Measurements from ENCODE around the gene FAM89A. TPM values are rescaled to one million over a fixed set of nuclear protein-coding genes. Genes with fewer than 3 reads are reported as not detected.

The FAM89A gene
- total RNA-seq, 2 experiments from 2014 or later, result 5.6 to 9.7 TPM

- H3K4me3 ChIP-seq (ENCODE audit: low read depth, low read length, poor library complexity, severe bottlenecking), result peak overlapping the region; percentile 74
- no peak overlapping the region for H3K27ac ChIP-seq (ENCODE audit: low read depth, low read length, poor library complexity, severe bottlenecking)
- H3K4me1 ChIP-seq (ENCODE audit: insufficient read depth, low read length, poor library complexity, severe bottlenecking), result peaks cover 4% of the 10 kb centered on the region
- H3K9me3 ChIP-seq (ENCODE audit: low read length), result no peaks in the 10 kb centered on the region
- BruUV-seq (replicated peaks), result no TSS peak
- no peaks in the 10 kb centered on the region for H3K36me3 ChIP-seq (ENCODE audit: insufficient read depth, low read length)
- POLR2A ChIA-PET, result interaction anchor here (0.6 kb wide), 1 partner anchor 18 kb away, joined by 8 read pairs; no protein-coding TSS in a partner anchor
- intact Hi-C loops (cut with micrococcal nuclease; ENCODE audit: unreplicated experiment), result no loop called here
- peak overlapping the region; percentile 64 for H3K4me2 ChIP-seq (ENCODE audit: low read length)
- CTCF ChIA-PET (ENCODE audit: unreplicated experiment), result interaction anchor here (0.7 to 0.8 kb wide), 2 partner anchors 70 to 146 kb away, joined by 3 to 5 read pairs; no protein-coding TSS in a partner anchor
- H2AFZ ChIP-seq (ENCODE audit: low read length), result peak overlapping the region; percentile 23; the same call in 1 of the 2 replicates
- 0 out of 2 replicates have a peak, but pooled peaks cover 4% of the 10 kb centered on the region for H4K20me1 ChIP-seq (ENCODE audit: insufficient read depth, low read length)
- DNase-seq (ENCODE audit: low spot score), result no peak
- TF ChIP-seq CTCF (conservative IDR thresholded peaks at IDR 0.05; ENCODE audit: low read length) (no peak), EZH2phosphoT487 (IDR thresholded peaks at IDR 0.05; ENCODE audit: borderline replicate concordance, low read depth, low read length) (no peak)
- no peaks in the 10 kb centered on the region for H3K79me2 ChIP-seq (ENCODE audit: insufficient read depth, low read depth, low read length)
- H3K9me2 ChIP-seq (ENCODE audit: insufficient read depth, low read length), result no peaks in the 10 kb centered on the region
Measured at GRCh38 chr1:231040800-231041718, 1.0 kb upstream of the FAM89A start.

- no peaks in the 10 kb centered on the region for H3K9me3 ChIP-seq (ENCODE audit: low read length)
- intact Hi-C loops (cut with micrococcal nuclease; ENCODE audit: unreplicated experiment), result loop anchor here (1.0 to 2.0 kb wide), 2 partner anchors 61 to 397 kb away; partner anchors contain the start of genes ARV1, COG2 and TTC13
- CTCF ChIA-PET (ENCODE audit: unreplicated experiment), result no interaction called here
- 0 out of 2 replicates have a peak, but pooled peaks cover 4% of the 10 kb centered on the region for H4K20me1 ChIP-seq (ENCODE audit: insufficient read depth, low read length)
- H3K36me3 ChIP-seq (ENCODE audit: insufficient read depth, low read length), result no peaks in the 10 kb centered on the region
- H3K4me3 ChIP-seq (ENCODE audit: low read depth, low read length, poor library complexity, severe bottlenecking), result peak overlapping the region; percentile 74
- TF ChIP-seq EZH2phosphoT487 (IDR thresholded peaks at IDR 0.05; ENCODE audit: borderline replicate concordance, low read depth, low read length) (no peak), CTCF (conservative IDR thresholded peaks at IDR 0.05; ENCODE audit: low read length) (no peak)
- BruUV-seq (replicated peaks), result no TSS peak
- H3K4me1 ChIP-seq (ENCODE audit: insufficient read depth, low read length, poor library complexity, severe bottlenecking), result peaks cover 4% of the 10 kb centered on the region
- H3K9me2 ChIP-seq (ENCODE audit: insufficient read depth, low read length), result no peaks in the 10 kb centered on the region
- peak overlapping the region; percentile 81 for H2AFZ ChIP-seq (ENCODE audit: low read length)
- DNase-seq (ENCODE audit: low spot score), result peak; percentile 21
- no peaks in the 10 kb centered on the region for H3K79me2 ChIP-seq (ENCODE audit: insufficient read depth, low read depth, low read length)
- no peak overlapping the region for H3K27ac ChIP-seq (ENCODE audit: low read depth, low read length, poor library complexity, severe bottlenecking)
- peak overlapping the region; percentile 64 for H3K4me2 ChIP-seq (ENCODE audit: low read length)
- POLR2A ChIA-PET, result no interaction called here
Measured at GRCh38 chr1:231039161-231040018, 664 bp downstream of the FAM89A start.
